HG03354 (cell line): ENCODE measurements around the gene MKRN2.
"Not testable (repeated sequence)": the region's sequence is repeated elsewhere in the genome, so short reads cannot be mapped to it uniquely, and the experiment has no call there.

Experiments
- ATAC-seq: cut with Tn5 transposase; IDR thresholded peaks from one replicate; pipeline ENCODE4 v1.9.1; 2021; ENCODE audit warnings: mild to moderate bottlenecking; ENCODE audit not compliant: unreplicated experiment, poor library complexity, severe bottlenecking

MKRN2 gene

DNA sequence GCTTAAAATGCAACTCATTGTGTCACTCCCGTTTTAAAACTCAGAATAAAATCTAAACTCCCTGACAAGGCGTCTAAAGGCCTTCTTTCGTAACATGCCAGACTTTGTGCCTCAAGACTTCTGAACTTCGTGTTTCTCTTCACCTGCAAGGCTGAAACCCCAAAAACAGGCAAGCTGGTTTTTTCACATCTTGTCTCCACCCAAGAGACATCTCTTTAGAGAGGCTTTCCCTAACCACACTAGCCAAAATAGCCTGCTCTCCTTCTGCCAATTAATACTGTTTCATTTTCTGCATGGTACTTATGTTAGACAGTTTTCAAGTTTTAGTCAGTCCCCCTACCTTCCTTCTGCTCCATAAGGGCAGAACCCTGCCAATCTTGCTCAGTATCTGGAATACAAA is 65.4 kb downstream of the MKRN2 start:
- ATAC-seq = no peak

DNA sequence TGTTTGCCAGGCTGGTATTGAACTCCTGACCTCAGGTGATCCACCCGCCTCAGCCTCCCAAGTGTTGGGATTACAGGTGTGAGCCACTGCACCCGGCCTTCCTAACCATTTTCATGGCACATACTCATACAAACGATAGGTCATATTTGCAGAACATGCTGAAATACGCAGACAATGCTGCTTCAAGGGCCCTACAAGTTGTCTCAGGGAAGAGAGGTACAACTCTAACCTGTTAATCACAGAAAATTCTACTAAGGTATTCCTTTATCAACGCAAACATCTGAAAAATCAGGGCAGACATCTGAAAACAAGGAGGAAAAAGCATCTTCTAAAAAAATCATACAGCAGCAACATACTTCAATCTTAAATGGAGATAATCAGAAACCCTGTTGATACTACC is 67.2 kb downstream of the MKRN2 start:
- no peak for ATAC-seq

DNA sequence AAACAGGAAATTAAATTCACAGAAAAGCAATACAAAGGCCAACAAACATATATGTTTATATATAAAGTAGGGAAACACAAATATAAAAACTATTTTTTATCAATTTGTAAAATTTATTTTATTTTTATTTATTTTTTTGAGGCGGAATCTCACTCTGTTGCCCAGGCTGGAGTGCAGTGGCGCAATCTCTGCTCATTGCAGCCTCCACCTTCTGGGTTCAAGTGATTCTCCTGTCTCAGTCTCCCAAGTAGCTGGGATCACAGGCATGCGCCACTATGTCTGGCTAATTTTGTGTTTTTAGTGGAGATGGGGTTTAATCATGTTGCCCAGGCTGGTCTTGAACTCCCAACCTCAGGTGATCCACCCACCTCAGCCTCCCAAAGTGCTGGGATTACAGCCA is 68.1 kb downstream of the MKRN2 start:
- not testable (repeated sequence) for ATAC-seq

DNA sequence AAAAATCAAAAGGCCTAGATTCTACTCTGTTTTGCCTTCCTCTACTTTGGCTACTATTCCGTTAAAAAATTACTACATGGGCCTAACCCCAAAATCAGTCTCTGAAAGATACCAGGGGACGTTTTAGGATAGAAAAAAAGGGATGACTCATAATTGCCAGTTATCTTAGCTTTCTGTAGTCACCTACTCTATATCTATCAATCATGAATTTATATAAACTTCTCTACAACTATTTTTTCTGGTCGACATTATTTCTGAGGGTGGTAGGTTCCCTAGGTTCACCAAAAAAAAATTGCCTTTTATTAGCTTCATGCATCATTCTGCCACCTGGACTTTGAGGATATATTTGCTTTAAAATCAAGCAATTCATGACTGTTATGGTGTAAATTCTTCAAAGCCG is 70.5 kb downstream of the MKRN2 start:
- no peak for ATAC-seq

DNA sequence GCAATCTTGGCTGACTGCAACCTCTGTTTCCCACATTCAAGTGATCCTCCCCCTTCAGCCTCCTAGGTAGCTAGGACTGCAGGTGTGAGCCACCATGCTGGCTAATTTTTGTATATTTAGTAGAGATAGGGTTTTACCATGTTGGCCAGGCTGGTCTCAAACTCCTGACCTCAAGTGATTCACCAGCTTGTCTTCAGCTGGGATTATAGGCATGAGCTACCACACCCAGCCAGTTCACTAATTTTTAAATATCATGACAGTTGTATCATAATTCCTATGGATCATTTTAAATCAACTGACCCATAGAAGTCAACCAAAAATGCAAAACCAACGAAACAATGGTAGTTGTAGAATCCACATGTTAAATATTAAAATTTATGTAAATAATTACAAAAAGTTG is 71.9 kb downstream of the MKRN2 start:
- no peak for ATAC-seq

DNA sequence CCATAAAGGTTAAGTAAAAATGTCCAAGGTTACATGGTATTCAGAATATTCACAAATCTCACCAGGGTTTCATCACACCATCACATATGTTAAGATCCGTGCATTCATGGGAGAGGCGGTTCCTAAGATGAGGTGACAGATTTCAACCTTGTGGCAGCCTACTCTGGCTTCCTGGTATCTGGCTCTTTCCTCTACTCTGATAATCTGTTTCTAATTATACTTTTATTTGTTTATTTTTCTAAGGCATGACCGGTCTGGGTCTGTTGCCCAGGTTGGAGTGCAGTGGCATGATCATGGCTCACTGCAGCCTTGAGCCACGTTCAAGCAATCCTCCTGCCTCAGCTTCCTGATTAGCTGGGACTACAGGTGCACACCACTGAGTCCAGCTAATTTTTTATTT is 72.7 kb downstream of the MKRN2 start:
- no peak for ATAC-seq

DNA sequence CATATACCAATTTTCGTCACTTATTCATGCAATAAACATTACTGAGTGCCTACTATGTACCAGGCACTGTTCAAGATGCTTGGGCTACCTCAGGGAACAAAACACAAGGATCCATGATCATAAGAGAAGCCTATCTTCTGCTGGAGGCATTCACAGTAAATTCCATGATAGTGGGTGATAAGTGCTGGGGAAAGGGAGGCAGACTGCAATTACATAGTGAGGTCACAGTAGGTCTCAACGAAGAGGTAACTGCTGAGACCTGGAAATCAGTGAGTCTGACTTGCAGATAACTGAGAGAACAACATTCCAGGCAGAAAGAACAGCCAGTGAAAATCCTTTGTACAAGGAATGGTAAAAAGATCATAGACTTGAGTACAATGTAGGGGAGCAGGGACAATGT is 73.4 kb downstream of the MKRN2 start:
- ATAC-seq = no peak

DNA sequence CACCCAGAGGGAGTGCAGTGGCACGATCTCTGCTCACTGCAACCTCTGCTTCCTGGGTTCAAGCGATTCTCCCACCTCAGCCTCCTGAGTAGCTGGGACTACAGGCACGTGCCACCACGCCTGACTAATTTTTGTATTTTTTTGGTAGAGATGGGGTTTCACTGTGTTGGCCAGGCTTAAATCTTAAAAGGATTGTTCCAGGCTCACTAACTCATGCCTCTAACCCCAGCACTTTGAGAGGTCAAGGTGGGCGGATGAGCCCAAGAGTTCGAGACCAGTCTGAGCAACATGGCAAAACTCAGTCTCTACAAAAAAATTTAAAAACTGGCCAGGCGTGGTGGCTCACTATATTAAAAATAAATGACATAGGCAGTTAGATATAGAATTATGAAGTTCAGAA is 74.0 kb downstream of the MKRN2 start:
- ATAC-seq = not testable (repeated sequence)

DNA sequence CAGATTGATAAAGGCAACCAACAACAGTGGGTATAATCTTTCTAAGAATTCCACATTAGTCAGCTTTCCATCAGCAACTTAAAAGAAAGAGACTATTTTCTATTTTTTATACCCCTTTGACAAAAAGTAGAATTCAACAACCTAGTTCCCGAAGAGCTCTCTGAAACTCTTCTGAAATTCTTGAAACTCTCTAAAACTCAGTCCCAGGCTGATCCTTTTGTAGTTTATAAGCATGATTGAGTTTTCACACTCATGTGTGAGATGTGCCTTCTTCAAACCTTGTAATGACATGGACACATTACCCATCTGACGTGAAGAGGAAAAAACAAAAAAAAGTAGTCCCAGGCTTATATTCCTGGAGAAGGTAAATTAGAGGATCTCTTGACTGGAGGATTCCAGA is 75.6 kb downstream of the MKRN2 start:
- ATAC-seq = no peak

DNA sequence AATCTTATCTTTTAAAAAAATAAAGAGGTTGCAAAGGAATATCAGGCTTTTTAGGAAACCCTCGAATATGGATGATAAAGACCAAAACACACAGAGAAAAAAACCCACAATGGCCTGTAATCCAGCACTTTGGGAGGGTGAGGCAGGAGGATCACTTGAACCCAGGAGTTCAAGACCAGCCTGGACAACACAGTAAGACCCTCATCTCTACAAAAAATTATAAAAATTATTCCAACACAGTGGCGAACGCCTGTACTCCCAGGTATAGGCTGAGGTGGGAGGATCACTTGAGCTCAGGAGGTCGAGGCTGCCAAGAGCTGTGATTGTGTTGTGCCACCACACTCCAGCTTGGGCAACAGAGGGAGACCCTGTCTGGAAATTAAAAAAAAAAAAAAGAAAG is 76.2 kb downstream of the MKRN2 start:
- no peak for ATAC-seq
